ENCODE data around the gene ZNF593.

The ZNF593 gene

GRCh38 chr1:26148887-26149286 lies 20.8 kb upstream of the ZNF593 start:
- TF ChIP-seq CTCF (IDR thresholded peaks at IDR 0.05; ENCODE audit: low read depth, low read length, missing control alignments), result no peak
- in situ Hi-C loops (cut with HindIII; ENCODE audit: low sequenced_read_pairs), result loop anchor here (5.0 kb wide), 1 partner anchor 47 kb away; no protein-coding TSS in a partner anchor
- H3K4me3 ChIP-seq (ENCODE audit: low read depth, low read length), result no peak overlapping the region
- no peak for DNase-seq (ENCODE audit: low read depth)

- H3K4me3 ChIP-seq (ENCODE audit: low read depth, low read length), result no peak overlapping the region
- in situ Hi-C loops (cut with HindIII; ENCODE audit: low sequenced_read_pairs), result no loop called here
- TF ChIP-seq CTCF (IDR thresholded peaks at IDR 0.05; ENCODE audit: low read depth, low read length, missing control alignments), result no peak
- no peak for DNase-seq (ENCODE audit: low read depth)
Measured at GRCh38 chr1:26153966-26154532, 15.7 kb upstream of the ZNF593 start.

GRCh38 chr1:26154750-26155149 lies 15.0 kb upstream of the ZNF593 start:
- DNase-seq (ENCODE audit: low read depth), result no peak
- no peak overlapping the region for H3K4me3 ChIP-seq (ENCODE audit: low read depth, low read length)
- no peak for TF ChIP-seq CTCF (IDR thresholded peaks at IDR 0.05; ENCODE audit: low read depth, low read length, missing control alignments)
- in situ Hi-C loops (cut with HindIII; ENCODE audit: low sequenced_read_pairs), result no loop called here

GRCh38 chr1:26155370-26156284 lies 14.1 kb upstream of the ZNF593 start:
- no peak for TF ChIP-seq CTCF (IDR thresholded peaks at IDR 0.05; ENCODE audit: low read depth, low read length, missing control alignments)

GRCh38 chr1:26156285-26157038 lies 13.2 kb upstream of the ZNF593 start:
- H3K4me3 ChIP-seq (ENCODE audit: low read depth, low read length), result no peak overlapping the region
- TF ChIP-seq CTCF (IDR thresholded peaks at IDR 0.05; ENCODE audit: low read depth, low read length, missing control alignments), result no peak
- no peak for DNase-seq (ENCODE audit: low read depth)
- in situ Hi-C loops (cut with HindIII; ENCODE audit: low sequenced_read_pairs), result no loop called here

More at GRCh38 chr1:26155370-26156284, 14.1 kb upstream of the ZNF593 start:
- no peak for DNase-seq (ENCODE audit: low read depth)
- in situ Hi-C loops (cut with HindIII; ENCODE audit: low sequenced_read_pairs), result no loop called here
- H3K4me3 ChIP-seq (ENCODE audit: low read depth, low read length), result no peak overlapping the region

GRCh38 chr1:26158271-26158907 lies 11.3 kb upstream of the ZNF593 start:
- no peak for TF ChIP-seq CTCF (IDR thresholded peaks at IDR 0.05; ENCODE audit: low read depth, low read length, missing control alignments)
- H3K4me3 ChIP-seq (ENCODE audit: low read depth, low read length), result no peak overlapping the region
- in situ Hi-C loops (cut with HindIII; ENCODE audit: low sequenced_read_pairs), result no loop called here
- DNase-seq (ENCODE audit: low read depth), result no peak
